Stimulated activated CD8-positive, alpha-beta memory T cell treated with anti-CD3 and anti-CD28 coated beads, Interleukin-7, amount 100 ng/mL, for 48 hours (primary cell): ENCODE results near the gene CRACR2B.

ENCODE experiments used
- DNase-seq, 2 donors: peaks; one replicate each; pipeline ENCODE4 v3.0.0-alpha.2; 2020; ENCODE audit warnings: low read depth in 1 of 2; ENCODE audit errors: extremely low read depth in 1 of 2

Gene CRACR2B

GRCh38 chr11:794766-795633 lies 32.7 kb upstream of the CRACR2B start:
- no peak for DNase-seq

GRCh38 chr11:795634-796564 lies 31.8 kb upstream of the CRACR2B start:
- DNase-seq = peak; percentile 75 to 89

DNA sequence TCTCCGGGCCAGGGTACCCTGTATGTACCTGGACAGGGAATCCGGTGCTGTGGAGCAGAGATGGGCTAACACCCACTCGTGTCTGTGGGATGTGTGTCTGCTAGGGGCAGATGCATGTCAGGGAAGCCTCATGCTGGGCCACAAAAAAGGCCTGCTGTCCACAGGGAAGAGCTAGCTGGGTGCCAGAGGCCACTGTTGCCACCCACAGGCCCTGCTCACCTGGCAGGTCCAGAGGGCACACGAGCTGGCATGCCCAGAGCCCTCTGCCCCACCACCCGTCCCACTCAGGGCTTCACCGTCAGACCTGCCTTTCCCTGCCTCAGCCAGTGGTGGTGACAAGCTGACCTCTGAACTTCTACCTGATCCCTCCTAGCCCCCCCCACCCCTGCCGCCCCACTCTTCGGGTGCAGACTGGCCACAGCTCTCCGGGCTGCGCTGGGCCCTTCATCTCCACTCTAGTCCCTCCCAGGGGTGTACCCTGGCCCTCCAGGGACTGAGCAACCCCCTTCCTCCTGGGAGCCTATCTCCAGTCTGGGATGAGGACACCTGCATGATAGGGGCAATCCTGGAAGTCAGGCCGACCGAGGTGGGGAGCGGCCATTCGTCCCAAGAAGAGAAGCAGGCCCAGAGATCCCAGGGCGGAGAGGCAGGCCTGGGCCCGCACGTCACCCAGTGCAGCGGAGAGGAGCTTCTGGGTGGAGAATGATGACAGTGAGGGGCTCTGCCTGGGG lies 31.0 kb upstream of the CRACR2B start:
- no peak for DNase-seq

DNA sequence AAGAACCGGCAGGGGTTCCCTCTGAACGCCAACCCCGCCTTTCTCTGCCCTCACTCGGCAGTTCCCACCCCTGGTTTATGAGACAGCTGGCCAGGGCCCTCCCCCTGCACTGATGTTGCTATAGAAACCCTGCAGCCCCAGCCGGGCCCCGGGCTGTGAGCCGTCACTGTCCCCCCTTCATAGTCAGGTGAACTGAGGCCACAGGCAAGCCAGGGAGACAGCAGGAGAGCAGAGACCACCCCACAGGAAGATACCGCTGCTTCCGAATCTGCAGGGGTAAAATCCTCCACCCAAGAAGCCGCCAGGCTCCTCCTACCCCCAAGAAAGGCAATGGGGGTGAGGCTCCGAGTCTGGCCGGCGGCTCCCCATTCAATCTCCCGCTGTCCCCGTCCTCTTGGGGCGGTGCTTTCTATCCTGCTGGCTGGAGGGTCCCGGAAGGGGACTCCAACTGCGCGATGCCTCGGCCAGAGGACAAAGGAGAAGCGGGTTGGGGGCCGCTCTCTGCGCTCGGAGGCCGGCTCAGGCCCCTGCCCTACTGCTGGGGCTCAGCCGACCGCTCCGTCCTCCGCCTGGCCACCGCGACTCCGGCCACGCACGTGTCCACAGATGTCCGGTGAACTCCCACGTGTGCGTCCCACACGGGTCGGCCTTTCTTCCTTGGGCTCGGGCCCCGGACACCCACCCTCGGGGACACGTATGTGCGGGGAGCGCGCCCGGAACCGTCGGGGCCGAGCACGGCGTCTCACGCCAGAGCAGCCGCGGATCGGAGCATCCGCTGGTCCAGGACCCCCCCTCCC lies 30.2 kb upstream of the CRACR2B start:
- DNase-seq = peak; percentile 69 to 82

GRCh38 chr11:798093-798713 lies 29.5 kb upstream of the CRACR2B start, which contains the start of gene SLC25A22:
Gene SLC25A22, minus strand, starts transcription at chr11:798281. Its CDS starts 3,275 bp downstream, at chr11:795006.
- DNase-seq = peak; percentile 71 to 77

- no peak for DNase-seq
These were observed 27.9 kb upstream of the CRACR2B start for GRCh38 chr11:799641-800316.

DNA sequence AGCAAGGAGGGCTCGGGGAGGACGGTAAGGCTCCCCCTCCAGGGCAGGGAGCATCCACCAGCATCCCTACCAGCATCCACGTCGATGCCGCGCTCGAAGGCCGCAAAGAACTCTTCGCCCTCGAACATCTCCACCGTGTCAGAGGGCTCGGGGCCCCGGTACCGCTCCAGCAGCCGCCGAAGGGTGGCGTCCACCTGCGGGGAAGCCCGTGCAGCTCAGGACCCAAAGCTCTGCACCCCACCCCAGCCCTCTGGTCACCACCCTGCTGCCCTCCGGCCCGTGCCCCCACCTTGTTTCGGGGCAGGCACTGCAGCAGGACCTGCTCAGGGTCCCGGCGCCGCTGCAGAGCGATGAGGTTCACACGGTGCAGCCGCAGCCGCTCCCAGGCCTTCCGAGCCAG lies 27.2 kb upstream of the CRACR2B start:
- DNase-seq = no peak

GRCh38 chr11:801097-801780 lies 26.5 kb upstream of the CRACR2B start:
- DNase-seq = no peak

- no peak for DNase-seq
These were observed 25.6 kb upstream of the CRACR2B start for GRCh38 chr11:802018-802617.

DNA sequence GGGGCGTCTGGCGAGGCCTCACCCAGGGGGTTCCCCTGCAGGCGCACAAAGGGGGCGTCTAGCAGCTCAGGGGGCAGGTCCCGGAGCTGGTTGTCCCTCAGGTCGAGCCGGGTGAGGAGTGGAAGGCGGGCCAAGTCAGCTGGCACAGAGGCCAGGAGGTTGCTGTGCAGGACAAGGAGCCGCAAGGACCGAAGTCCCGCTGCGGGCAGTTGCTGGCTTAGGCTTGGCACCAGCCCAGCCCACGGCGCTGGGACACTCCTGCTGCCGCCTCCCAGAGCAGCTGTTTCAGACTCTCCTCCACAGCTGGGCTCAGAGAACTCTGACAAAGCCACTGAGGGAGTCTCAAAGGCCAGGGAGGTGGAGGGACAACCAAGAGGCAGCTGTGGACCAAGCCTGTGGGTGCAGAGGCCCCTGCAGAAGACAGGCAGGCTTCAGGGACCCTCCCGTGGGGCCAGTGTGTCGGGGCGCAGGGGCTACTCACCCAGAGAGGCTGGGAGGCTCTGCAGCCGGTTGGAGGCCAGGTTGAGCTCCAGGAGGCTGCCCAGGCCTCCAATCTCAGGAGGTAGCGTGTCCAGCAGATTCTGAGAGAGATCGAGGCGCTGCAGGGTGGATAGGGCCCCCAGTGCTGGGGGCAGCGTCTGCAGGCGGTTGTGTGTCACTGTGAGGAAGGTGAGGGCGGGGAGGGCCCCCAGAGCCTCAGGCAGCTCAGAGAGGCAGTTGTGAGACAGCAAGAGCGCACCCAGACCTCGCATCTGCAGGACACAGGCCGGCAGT lies 24.8 kb upstream of the CRACR2B start:
- no peak for DNase-seq

GRCh38 chr11:803467-803742 lies 24.3 kb upstream of the CRACR2B start:
- DNase-seq = no peak

- DNase-seq = no peak
These were observed 23.7 kb upstream of the CRACR2B start for GRCh38 chr11:803770-804598.

GRCh38 chr11:804599-804964 lies 23.1 kb upstream of the CRACR2B start:
- no peak for DNase-seq

GRCh38 chr11:808427-809286 lies 19.1 kb upstream of the CRACR2B start:
- DNase-seq = no peak

DNA sequence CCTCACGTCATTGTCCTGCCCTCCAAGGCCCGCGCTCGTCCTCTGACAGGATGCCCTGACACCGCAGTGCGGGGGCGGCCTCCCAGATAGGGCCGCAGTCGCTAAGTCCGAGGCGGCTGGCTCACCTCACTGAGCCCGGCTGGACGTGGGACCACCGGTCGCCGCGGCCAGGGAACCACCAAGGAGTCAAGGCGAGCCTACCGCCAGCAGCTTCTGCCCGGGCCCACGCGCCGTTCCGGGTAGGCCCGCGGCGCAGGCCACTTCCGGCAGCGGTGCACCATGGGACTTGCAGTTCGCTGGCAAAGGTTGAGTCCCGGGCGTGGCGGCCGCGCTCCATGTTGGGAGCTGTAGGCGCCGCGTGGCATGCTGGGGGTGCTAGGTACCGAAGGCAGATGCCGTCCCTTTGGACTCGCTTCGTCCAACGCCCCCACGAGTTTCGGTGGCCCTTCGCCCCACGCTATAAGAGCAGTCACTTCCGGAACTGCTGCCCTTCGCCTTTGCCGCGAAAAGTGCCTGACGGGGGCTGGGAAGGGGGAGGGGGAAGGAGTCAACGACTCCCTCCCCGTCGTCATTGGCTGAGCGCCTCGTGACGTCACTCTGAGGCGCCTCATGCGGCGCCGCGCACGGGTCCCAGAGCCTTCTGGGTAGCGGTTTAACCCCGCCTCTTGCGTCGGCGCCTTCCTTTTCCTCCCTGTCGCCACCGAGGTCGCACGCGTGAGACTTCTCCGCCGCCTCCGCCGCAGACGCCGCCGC lies 18.3 kb upstream of the CRACR2B start, which contains the start of gene RPLP2:
Gene RPLP2 (plus strand): TSS at position 681 of the 753 bp plus-strand sequence. CDS start 268 bp downstream, outside the sequence.
- peak; percentile 96 to 98 for DNase-seq
